DOHH2 (cell line): ENCODE measurements around the gene PRDM16.

Experiments used
- H3F3A ChIP-seq: fragments of 200-600 bp; sonication (generic), shearing (Covaris generic); 2 replicates; pipeline ENCODE4 v1.6.0; 2016; ENCODE audit warnings: antibody characterized with exemption, mild to moderate bottlenecking; ENCODE audit not compliant: control insufficient read depth, insufficient read depth
- H3K27ac ChIP-seq: fragments of 200-600 bp; sonication (generic); 2 replicates; pipeline ENCODE4 v1.5.1; 2014; ENCODE audit warnings: low read depth, mild to moderate bottlenecking, low read length, moderate library complexity
- H3K27me3 ChIP-seq: fragments of 200-600 bp; sonication (generic); 2 replicates; pipeline ENCODE4 v1.6.1; 2014; ENCODE audit warnings: mild to moderate bottlenecking, low read length, mixed read lengths; ENCODE audit not compliant: control insufficient read depth
- H3K36me3 ChIP-seq: fragments of 200-600 bp; sonication (generic); 2 replicates; pipeline ENCODE4 v1.6.1; 2014; ENCODE audit warnings: mild to moderate bottlenecking, low read length, moderate library complexity, mixed read lengths; ENCODE audit not compliant: control insufficient read depth
- H3K4me1 ChIP-seq: fragments of 200-600 bp; sonication (generic); 2 replicates; pipeline ENCODE4 v1.6.1; 2014; ENCODE audit warnings: mild to moderate bottlenecking, low read length, mixed read lengths; ENCODE audit not compliant: control insufficient read depth
- H3K4me2 ChIP-seq: fragments of 200-600 bp; sonication (generic); 2 replicates; pipeline ENCODE4 v1.6.0; 2014; ENCODE audit warnings: mild to moderate bottlenecking, low read length, moderate library complexity
- H3K4me3 ChIP-seq: fragments of 200-600 bp; sonication (generic); 2 replicates; pipeline ENCODE4 v1.5.1; 2014; ENCODE audit warnings: mild to moderate bottlenecking, low read length, mixed read lengths
- H3K79me2 ChIP-seq: fragments of 200-600 bp; sonication (generic); 2 replicates; pipeline ENCODE4 v1.6.1; 2014; ENCODE audit warnings: mild to moderate bottlenecking, low read length, mixed read lengths; ENCODE audit not compliant: control insufficient read depth
- H3K9me2 ChIP-seq: fragments of 200-600 bp; sonication (generic); replicated peaks from 2 replicates; pipeline ENCODE4 v1.6.1; 2014; ENCODE audit warnings: mild to moderate bottlenecking, low read length, mixed read lengths; ENCODE audit not compliant: control insufficient read depth
- H3K9me3 ChIP-seq: fragments of 200-600 bp; sonication (generic); 2 replicates; pipeline ENCODE4 v1.6.1; 2014; ENCODE audit warnings: antibody characterized with exemption, low read length, mixed read lengths; ENCODE audit not compliant: control insufficient read depth, insufficient read depth
- H4K20me1 ChIP-seq: fragments of 200-600 bp; sonication (generic); 2 replicates; pipeline ENCODE4 v1.6.0; 2014; ENCODE audit warnings: low read depth, mild to moderate bottlenecking, antibody characterized with exemption, low read length, moderate library complexity; ENCODE audit not compliant: control insufficient read depth, insufficient read depth
- EZH2phosphoT487 ChIP-seq: fragments of 200-600 bp; sonication (generic); IDR thresholded peaks from 2 replicates; pipeline ENCODE4 v1.6.1; 2017; ENCODE audit warnings: borderline replicate concordance, mild to moderate bottlenecking, antibody characterized with exemption, low read length, moderate library complexity, mixed read lengths
- TF ChIP-seq, protein P1 (sequence below): fragments of 200-600 bp; sonication (generic); IDR thresholded peaks from one replicate; pipeline ENCODE4 v1.5.1; 2014; ENCODE audit warnings: antibody characterized with exemption, mild to moderate bottlenecking, low read depth, low read length; ENCODE audit not compliant: poor library complexity, severe bottlenecking

PRDM16 gene

DNA sequence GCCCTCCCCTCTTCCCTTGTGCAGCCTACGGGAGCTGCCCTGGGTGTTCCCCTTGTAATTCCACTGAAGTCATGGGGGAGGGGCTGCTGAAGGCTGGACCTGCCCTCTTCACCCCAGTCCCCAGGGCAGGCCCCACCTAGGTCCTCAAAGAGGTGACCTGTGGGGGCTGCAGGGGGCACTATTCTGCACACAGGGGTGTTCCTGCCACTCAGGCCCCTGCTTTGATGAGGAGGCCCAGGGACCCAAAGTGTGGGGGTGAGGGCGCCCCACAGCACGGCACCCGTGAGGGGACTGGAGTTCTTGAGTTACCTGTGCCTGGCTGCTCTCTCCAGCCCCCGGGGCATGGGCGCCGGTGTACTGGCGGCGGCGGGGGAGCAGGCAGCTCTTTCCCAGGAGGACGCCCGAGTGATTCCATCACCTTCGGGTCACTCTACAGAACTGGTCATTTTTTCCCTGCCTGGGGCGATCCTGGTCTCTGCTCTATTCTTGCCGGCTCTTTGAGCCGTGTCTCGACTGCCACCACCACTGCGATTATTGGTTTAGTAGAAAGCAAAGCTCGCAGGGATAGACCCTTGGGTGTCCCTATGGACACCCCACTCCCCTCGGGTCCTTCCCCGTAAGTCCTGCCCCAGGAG, 6.9 kb upstream of the PRDM16 start:
- Histone ChIP-seq H3F3A (no peaks in the 10 kb centered on the region), H3K4me2 (no peak overlapping the region)

DNA sequence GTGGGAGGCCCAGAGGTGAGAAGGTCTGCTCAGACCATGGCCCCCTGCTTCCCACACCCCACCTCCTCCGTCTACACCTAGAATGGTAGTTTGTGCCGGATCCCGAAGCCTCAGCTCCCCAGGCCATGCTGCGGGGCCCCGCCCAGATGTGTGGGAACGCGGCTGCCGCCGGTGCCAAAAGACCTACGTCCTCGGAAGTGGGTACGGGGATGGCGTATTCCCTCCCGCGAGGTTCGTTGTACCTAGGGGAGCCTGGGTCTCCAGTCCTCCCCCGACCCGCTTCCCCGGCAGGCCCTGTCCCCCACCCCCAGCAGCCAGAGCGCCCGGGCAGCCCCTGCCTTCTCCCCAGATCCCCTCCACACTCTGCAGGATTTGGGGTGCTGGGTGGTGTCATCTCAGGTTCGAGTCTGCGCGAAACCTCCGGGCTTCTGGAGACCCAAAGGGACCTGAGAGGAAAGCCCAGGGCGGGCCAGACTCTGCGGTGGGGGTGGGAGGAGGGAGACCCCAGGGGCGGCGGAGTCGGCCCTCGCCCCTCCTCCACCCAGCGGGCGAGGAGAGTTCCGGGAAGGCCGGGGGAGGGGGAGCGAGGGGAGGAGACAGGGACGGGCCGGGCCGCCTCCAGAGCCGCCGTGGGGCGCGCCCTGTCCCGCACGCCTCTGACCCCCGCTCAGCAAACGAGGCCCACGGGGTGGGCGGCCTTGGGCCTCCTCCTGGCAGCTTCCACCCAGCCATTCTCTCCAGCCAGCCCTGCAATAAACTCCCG, 6.2 kb upstream of the PRDM16 start:
- Histone ChIP-seq H3F3A (no peaks in the 10 kb centered on the region), H3K9me3 (peaks cover 8% of the 10 kb centered on the region; the same call in 1 of the 2 replicates), H3K4me1 (no peaks in the 10 kb centered on the region), H3K36me3 (no peaks in the 10 kb centered on the region), H3K9me2 (no peaks in the 10 kb centered on the region), H3K4me3 (no peak overlapping the region), H3K27me3 (peaks cover 2% of the 10 kb centered on the region; the same call in 1 of the 2 replicates), H4K20me1 (no peaks in the 10 kb centered on the region), H3K27ac (no peak overlapping the region), H3K4me2 (no peak overlapping the region), H3K79me2 (no peaks in the 10 kb centered on the region)
- TF ChIP-seq EZH2phosphoT487, result no peak
- TF ChIP-seq, protein P1, sequence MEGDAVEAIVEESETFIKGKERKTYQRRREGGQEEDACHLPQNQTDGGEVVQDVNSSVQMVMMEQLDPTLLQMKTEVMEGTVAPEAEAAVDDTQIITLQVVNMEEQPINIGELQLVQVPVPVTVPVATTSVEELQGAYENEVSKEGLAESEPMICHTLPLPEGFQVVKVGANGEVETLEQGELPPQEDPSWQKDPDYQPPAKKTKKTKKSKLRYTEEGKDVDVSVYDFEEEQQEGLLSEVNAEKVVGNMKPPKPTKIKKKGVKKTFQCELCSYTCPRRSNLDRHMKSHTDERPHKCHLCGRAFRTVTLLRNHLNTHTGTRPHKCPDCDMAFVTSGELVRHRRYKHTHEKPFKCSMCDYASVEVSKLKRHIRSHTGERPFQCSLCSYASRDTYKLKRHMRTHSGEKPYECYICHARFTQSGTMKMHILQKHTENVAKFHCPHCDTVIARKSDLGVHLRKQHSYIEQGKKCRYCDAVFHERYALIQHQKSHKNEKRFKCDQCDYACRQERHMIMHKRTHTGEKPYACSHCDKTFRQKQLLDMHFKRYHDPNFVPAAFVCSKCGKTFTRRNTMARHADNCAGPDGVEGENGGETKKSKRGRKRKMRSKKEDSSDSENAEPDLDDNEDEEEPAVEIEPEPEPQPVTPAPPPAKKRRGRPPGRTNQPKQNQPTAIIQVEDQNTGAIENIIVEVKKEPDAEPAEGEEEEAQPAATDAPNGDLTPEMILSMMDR, result no peak

More for the DNA sequence above, 6.9 kb upstream of the PRDM16 start:
- peaks cover 2% of the 10 kb centered on the region; the same call in 1 of the 2 replicates for H3K27me3 ChIP-seq
- no peaks in the 10 kb centered on the region for H3K9me2 ChIP-seq
- TF ChIP-seq, protein P1, result no peak
- TF ChIP-seq EZH2phosphoT487, result no peak
- H3K36me3 ChIP-seq, result no peaks in the 10 kb centered on the region
- no peaks in the 10 kb centered on the region for H3K4me1 ChIP-seq
- peaks cover 7% of the 10 kb centered on the region; the same call in 1 of the 2 replicates for H3K9me3 ChIP-seq
- no peak overlapping the region for H3K27ac ChIP-seq
- H3K4me3 ChIP-seq, result no peak overlapping the region
- H4K20me1 ChIP-seq, result no peaks in the 10 kb centered on the region
- no peaks in the 10 kb centered on the region for H3K79me2 ChIP-seq

DNA sequence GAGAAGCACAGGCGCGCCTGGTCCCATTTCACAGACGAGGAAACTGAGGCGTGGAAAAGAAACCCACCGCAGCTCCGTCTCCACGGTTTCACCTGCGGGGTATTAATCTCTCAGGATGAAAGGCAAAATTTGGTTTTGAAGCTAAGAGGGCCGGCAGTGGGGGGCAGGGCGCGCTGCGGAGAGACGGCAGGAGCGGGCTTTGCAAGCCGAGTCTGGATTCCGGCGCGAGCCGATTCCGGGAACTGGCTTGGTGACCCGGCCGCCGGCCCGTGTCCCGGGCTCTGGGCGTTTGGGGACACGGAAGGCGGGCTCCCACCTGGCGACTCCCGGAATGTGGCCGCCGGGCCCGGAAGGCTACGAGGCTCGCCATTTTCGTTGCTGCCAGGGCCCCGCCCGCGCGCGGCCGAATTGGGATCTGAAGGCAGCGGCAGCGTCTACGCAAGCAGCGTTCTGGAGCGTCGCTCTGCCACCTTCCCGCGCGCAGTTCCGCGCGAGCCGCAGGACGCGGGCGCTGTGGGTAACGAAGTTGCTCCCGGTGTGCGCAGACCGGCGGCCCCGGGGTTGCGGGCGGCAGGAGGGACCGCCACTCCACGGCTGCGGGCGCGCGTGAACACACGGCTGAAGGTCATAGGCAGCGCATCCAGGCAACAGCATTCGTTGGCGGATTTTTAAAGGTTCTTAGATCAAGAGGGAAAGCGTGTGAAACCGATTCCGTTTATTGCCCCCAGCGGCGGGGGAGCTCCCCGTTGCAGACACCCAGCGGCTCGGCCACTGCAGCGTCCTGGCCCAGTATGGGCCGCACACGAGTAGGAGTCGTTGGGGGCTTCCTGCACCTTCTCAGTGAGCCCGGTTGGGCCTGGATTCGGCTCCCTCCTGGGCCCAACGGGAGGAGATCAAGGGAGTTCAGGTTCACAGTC, 5.4 kb upstream of the PRDM16 start:
- Histone ChIP-seq H4K20me1 (no peaks in the 10 kb centered on the region), H3K36me3 (no peaks in the 10 kb centered on the region), H3K27me3 (no peaks in the 10 kb centered on the region), H3K27ac (no peak overlapping the region), H3K4me3 (no peak overlapping the region), H3K9me3 (peaks cover 8% of the 10 kb centered on the region; the same call in 1 of the 2 replicates), H3K9me2 (no peaks in the 10 kb centered on the region), H3F3A (no peaks in the 10 kb centered on the region), H3K4me1 (no peaks in the 10 kb centered on the region), H3K79me2 (no peaks in the 10 kb centered on the region), H3K4me2 (no peak overlapping the region)
- TF ChIP-seq, protein P1, result no peak
- no peak for TF ChIP-seq EZH2phosphoT487
